Measurements from ENCODE around the gene RPL18.

- TF ChIP-seq, protein P1, sequence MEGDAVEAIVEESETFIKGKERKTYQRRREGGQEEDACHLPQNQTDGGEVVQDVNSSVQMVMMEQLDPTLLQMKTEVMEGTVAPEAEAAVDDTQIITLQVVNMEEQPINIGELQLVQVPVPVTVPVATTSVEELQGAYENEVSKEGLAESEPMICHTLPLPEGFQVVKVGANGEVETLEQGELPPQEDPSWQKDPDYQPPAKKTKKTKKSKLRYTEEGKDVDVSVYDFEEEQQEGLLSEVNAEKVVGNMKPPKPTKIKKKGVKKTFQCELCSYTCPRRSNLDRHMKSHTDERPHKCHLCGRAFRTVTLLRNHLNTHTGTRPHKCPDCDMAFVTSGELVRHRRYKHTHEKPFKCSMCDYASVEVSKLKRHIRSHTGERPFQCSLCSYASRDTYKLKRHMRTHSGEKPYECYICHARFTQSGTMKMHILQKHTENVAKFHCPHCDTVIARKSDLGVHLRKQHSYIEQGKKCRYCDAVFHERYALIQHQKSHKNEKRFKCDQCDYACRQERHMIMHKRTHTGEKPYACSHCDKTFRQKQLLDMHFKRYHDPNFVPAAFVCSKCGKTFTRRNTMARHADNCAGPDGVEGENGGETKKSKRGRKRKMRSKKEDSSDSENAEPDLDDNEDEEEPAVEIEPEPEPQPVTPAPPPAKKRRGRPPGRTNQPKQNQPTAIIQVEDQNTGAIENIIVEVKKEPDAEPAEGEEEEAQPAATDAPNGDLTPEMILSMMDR (IDR thresholded peaks at IDR 0.05; ENCODE audit: low read depth, low read length, missing input control) = no peak
- TF ChIP-seq RAD21 (IDR thresholded peaks at IDR 0.05) (no peak), ZBTB33 (IDR thresholded peaks at IDR 0.05) (no peak), MAX (IDR thresholded peaks at IDR 0.05) (no peak), TAF1 (conservative IDR thresholded peaks at IDR 0.05) (no peak), GABPA (IDR thresholded peaks at IDR 0.05 in 1 of 2, conservative IDR thresholded peaks at IDR 0.05 in 1 of 2) (no peak)
These were observed 9.3 kb downstream of the RPL18 start for GRCh38 chr19:48609571-48610108.
